AG08396 (cell line): ENCODE measurements around the gene RAB3GAP1.
"Not testable (repeated sequence)": the region's sequence is repeated elsewhere in the genome, so short reads cannot be mapped to it uniquely, and the experiment has no call there.

Source experiments
- DNase-seq: peaks from one replicate; pipeline ENCODE4 v3.0.0; 2012; ENCODE audit warnings: low spot score, mixed read lengths

Gene RAB3GAP1

DNA sequence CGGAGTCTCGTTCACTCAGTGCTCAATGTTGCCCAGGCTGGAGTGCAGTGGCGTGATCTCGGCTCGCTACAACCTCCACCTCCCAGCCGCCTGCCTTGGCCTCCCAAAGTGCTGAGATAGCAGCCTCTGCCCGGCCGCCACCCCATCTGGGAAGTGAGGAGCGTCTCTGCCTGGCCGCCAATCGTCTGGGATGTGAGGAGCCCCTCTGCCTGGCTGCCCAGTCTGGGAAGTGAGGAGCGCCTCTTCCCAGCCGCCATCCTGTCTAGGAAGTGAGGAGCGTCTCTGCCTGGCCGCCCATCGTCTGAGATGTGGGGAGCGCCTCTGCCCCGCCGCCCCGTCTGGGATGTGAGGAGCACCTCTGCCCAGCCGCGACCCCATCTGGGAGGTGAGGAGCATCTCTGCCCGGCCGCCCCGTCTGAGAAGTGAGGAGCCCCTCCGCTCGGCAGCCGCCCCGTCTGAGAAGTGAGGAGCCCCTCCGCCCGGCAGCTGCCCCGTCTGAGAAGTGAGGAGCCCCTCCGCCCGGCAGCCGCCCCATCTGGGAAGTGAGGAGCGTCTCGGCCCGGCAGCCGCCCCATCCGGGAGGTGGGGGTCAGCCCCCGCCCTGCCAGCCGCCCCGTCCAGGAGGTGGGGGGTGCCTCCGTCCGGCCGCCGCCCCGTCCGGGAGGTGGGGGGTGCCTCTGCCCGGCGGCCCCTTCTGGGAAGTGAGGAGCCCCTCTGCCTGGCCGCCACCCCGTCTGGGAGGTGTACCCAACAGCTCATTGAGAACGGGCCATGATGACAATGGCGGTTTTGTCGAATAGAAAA lies 53.6 kb downstream of the RAB3GAP1 start:
- DNase-seq: not testable (repeated sequence)

DNA sequence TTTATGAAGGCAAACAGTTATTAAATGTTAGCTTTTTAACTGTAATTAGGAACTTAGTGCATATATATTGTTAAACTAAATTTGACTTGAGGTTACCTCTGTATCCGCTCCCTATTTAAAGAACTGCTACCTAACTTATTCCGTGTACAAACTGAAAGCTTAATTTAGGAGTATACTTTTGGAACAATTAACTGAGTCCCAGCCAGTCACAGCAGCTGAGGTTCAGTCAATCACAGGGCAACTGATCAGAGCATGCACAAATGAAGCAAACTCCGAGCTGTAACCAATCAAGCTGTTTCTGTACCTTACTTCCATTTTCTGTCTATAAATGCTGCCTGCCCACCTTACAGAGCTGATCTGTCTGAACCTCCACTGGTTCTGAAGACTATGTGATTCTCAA lies 61.2 kb downstream of the RAB3GAP1 start:
- no peak for DNase-seq

DNA sequence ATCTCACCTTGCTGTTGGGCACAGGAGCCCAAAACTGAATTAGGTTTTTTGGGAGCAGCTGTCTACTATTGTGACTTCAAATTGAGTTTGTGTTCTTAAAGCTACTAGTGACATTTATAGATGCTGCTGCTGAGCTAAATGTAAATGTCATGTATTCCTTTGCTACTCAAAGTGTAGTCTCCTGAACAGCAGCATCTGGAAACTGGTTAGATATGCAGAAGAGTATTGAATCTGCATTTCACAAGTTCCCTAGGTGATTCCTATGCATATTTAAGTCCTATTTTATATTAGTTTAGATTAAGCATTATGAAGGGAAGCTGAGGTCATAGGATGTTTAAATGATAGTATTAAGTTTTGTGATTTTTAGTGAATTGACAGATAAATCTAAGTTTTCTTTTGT lies 67.5 kb downstream of the RAB3GAP1 start:
- DNase-seq: no peak

DNA sequence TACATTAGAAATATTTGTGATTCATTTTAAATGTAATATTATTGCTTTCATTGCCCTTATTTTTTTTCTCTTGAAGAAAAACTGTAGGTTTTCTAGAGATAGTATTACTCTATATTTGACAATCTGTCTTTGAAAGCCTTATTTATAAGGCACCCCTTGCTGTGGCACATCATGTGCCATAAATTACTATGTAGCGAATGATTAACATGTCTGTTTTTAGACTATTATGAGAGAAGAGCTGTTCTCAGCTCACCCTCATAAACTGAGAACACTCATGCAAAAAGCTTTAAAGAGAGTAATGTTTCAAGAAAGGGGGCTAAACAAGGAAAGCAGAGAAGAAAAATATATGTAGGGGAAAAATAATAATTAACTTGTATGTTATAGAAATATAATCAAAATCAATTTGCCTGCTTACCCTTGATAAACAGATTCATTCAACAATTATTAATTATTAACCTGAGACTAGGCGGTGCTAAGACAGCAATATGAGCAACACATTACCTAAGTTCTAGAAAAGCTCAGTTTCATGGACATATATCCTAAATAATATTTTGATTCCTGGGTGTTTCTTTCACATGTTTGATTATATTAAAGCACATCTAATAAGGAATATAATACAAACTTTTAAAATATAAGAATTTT lies 69.0 kb downstream of the RAB3GAP1 start:
- DNase-seq: no peak

DNA sequence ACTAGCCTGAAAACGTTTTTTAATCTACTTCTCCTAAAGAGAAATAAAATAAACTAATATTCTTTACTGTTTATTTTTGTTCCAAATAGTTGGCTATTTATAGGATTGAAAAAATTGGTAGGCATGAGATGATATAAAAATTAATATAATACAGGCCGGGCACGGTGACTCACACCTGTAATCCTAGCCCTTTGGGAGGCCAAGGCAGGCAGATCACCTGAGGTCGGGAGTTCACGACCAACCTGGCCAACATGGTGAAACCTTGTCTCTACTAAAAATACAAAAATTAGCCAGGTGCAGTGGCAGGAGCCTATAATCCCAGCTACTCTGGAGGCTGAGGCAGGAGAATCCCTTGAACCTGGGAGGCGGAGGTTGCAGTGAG lies 69.6 kb downstream of the RAB3GAP1 start:
- not testable (repeated sequence) for DNase-seq

DNA sequence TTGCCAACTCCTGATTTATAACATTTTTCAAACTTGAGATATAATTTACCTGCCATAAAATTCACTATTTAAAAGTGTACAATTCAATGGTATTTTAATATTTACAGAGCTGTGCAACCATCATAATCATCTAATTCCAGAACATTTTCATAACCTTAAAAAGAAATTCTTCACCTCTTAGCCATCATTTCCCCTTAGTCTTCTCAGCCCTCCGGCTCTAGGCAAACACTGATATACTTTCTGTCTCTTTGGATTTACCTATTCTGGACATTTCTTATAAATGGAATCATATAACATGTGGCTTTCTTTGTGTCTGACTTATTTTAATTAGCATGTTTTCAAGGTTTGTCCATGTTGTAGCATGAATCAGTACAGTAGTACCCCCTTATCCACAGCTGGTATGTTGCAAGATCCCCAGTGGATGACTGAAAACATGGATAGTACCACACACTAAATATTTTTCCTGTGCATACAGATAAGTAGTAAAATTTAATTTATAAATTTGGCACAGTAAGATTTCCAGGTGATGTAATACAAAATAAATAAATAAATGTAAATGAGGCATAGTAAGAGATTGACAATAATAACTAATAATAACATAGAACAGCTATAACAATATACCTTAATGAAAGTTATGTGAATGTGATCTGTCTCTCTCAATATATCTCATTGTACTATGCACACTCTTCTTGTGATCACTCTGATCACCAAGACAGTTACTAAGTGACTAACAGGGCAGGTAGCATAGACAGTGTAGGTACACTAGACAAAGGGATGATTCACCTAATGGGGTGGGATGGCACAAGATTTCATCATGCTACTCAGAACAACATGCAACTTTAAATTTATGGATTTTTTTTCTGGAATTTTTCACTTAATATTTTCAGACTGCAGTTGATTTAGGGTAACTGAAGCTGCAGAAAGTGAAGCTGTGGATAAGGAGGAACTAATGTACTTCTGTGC lies 73.1 kb downstream of the RAB3GAP1 start:
- no peak for DNase-seq

DNA sequence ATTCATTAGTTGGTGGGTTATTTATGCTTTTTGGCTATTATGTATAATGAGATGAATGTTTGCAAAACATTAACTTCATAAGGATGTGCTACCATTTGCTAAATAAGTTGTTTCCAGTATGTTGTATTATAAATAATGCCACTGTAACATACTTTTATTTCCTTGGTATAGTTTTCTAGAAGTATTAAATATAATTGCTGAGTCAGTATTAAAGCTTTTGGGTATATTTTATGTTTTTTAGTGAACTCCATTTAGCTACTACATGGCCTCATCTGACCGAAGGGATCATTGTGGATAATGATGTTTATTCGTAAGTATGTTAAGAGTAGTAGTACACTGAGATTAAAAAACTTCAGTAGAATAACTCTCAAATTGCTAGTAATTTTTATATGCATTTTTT lies 73.8 kb downstream of the RAB3GAP1 start:
- no peak for DNase-seq

DNA sequence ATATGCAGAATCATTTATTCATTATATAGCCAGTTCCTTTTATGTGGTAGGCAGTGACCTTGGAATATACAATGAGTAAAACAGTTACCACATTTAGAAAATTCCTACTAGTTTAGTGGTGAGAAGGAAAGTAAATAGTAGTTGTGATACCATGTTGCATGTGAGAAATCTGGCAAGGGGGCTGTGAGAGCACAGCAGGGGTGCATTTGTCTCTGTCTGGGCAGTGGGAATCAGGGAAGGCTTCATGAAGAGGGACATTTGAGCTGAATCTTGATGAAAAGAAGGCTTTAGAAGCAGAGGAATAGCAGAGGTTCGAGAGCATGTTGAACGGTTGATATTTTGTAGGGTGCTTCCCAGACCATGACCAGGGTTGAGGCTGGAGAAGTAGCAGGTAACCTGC lies 78.7 kb downstream of the RAB3GAP1 start:
- no peak for DNase-seq

DNA sequence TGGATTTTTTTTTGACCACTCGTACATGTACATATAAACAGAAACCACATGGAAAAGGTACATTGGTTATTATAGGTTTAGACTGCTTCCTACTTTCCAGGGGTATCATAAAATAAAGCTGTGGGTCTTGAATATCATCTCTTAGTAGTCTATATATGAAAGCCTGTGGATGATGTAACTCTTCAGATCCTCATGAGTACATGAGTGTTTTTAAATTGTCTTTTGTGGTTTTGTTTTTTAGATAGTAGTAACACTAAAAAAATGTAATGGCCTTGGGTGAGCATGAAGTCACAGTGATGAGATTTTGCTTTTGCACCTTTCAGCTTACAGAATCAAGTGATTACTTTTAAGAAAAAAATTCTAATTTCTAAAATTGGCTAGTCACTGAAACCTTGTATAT lies 80.2 kb downstream of the RAB3GAP1 start:
- DNase-seq: peak; percentile 7

DNA sequence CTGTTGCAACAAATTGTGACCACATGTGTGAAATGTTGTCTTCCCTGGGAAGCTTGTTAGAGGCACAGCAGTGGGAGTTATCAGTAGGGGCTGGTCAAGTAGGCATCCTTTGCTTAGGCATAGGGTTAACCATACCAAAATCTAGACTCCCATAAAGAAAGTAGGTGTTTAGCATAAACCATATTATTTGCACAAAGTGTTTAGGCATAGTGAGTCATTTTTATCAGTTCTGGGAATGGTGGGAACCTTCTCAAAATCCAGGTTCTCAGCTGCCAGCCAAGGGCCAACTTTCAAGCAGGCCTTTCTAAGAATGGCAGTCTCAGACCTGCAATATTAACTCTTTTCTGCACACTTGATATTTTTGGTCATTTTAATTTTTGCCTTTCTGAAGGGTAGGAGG lies 88.5 kb downstream of the RAB3GAP1 start:
- no peak for DNase-seq

DNA sequence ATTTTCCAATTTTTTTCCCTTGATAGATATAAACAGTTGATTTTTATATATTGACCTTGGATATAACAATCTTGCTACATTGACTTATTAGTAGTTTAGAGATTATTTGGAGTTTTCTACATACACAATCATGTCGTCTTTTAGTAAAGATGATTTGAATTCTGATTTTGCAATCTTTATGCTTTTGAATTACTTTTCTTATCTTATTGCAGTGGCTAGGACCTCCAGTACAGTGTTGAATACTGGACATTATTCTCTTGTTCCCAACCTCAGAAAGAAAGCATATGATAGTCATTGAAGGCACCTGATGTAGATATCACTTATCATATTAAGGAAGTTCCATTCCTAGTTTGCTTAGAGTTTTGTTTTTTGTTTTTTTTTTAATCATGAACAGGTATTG lies 90.2 kb downstream of the RAB3GAP1 start:
- DNase-seq: no peak

DNA sequence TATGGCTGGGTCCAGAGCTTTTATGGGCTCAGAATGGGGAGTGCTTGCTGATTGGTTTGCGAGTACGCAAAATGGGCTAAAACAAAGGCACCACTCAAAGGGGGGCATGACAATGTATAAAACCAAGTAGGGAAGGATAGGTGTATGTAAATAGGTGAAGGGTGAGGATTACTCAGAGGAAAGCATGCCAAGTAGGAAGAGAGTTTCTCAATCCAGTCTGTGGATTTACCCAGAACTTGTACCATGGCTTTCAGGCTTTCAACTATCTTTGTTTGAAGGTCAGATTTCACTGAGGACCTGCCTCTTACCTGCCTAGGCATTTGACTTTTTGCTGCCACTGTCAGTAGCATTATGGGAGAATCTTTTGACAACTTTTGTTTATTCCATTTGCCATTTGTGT lies 92.3 kb downstream of the RAB3GAP1 start:
- no peak for DNase-seq

DNA sequence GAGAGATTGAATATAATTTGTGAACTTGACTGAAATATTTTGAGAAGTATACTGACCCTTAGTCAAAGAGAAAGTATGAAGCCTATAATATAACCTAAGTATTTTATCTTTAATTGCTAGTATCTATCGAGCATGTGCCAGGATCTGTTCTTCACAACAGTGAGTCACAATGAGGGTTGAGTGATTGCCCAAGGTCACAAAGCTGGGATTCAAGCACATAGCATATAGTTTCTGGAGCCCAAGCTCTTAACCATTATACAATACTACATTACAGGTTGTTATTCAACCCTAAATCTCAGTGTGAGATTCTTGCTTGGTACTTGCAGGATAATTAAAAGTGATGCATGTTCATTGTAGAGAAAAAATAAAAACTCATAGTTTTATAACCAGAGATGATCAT lies 97.2 kb downstream of the RAB3GAP1 start:
- no peak for DNase-seq

DNA sequence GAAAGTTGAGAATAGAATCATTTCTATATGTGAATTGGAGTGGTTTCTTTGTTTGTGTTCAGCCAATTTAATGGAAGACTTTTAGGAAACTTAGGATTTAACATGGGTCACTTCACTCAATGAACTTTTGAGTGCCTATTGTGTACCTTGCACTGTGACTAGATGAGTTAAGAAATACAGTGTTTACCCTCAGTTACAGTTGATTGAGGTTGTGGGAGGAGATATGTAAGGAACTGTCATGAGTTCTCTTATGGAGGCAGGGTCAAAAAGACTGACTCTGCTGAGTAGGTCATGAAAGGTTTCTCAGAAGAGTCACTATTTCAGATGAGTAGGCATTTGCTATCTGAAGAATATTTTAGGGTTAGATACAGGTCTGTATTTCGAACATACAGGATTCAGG lies 98.6 kb downstream of the RAB3GAP1 start:
- no peak for DNase-seq

DNA sequence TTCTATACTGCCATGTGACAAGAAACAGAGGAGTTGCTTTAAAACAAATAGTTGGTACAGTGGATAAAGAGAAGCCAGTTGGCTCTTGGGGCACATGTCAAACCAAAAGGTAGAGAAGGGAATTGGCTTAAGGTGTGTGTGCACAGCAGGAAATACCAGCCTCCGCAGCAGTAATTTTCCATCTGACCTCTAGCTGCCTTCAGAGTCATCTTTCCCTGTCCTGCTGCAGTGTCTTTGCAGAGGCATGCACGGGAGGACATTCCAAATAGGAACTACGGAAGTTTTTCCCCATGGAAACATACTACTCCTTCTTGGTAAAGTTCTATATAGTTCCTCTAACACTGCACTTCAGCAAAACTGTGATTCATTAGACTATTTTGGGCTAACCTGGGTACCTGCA lies 99.5 kb downstream of the RAB3GAP1 start:
- no peak for DNase-seq

DNA sequence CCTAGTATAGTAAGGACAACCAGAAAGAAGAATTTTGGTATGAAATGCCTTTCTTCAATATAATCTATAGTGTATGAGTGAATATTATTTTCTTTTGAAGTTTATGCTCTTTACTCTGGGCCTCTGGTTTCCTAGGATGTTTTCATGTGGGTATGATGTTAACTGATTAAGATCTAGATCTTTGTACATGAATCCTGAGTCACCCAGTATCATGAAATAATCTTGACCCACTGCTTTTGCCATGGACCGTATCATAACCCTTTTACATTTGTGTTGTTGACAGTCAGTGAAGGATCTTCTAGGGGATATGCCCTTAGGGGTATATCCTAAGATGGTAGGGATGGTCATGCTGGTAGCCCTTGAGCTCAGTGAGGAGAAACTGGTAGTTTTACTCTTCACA lies 100.3 kb downstream of the RAB3GAP1 start:
- no peak for DNase-seq

DNA sequence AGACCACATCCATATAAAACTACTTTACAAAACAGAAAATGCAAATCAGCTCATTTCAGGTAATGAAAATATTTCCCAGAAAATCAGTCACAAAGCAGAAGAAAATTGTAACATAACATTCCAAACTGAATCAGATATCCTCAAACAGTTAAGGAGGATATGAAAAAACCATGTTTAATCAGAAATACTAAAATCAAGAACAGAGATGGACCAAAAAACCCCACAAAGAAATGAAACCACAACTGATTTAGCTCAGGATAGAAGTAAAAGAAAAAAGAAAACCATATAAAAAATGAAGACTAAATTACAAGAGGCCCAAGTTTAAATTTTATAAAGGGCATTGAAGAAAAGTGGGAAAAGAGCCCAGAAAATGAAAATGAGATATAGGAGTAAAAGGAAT lies 102.9 kb downstream of the RAB3GAP1 start:
- DNase-seq: no peak

DNA sequence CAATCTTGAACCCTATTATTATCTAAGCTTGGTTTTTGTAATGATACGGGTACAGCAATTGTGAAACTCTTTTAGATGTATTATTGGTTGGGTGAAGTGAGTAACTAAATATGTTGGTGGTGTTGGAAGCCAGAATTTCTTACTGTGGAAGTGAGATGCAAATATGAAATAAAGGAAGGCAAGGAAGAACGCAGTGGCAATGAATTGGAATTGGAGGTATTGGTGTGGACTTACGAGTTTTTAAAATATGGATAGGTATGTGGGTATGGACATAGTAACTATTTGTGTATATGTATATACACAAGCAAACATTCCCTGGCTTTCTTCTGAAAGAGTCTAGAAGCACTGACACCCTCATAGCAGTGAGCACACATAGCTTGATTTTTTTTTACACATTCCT lies 105.8 kb downstream of the RAB3GAP1 start:
- no peak for DNase-seq

DNA sequence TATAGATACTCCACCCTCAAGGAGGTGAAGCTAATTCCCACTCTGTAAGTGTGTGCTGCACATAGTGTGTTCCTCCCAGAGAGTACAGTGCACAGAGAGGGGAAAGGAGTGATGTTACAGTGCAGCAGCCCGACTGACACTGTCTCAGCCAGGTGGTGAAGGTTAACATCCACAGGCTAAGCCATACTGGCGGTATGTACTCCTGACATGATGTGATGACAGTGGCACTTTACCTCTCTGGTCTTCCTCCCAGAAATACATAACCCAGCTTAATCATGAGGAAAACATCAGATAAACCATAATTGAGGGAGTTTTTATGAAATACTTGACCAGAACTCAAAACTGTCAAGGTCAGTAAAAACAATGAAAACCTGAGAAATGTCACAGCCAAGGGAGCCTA lies 107.1 kb downstream of the RAB3GAP1 start:
- DNase-seq: no peak

DNA sequence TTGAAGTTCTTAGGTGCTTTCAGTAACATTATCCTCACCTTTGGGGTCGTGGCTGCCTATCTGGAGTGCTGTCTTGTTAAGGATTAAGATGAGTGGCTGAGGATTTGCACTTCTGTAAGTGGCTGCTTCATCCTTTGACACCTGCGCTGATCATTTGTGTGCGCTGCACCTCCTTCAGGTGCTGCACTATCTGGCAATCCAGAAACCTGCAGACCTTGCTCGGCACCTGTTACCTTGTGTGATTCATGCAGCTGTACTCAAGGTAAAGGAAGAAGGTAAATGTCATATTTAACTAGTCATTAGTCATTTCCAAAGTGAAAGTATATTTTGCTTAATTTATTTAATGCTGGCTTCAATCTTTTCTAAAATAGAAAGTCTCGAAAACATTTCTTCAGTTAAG lies 110.3 kb downstream of the RAB3GAP1 start:
- DNase-seq: no peak

DNA sequence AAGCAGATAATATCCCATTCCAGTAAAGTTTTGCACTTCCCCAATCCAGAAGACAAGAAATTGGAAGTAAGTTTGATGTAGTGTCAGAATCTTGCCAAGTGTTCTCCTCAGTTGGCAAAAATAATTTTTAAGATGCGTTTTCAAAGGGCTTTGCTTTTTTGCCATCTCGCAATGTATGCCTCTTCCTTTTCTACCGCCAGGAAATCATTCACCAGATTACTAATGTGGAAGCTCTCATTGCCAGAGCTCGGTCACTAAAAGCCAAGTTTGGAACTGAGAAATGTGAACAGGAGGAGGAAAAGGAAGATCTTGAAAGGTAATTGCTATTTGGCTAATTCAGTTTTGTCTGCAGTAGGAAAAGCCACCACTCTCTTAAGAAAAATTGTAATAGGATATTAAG lies 110.7 kb downstream of the RAB3GAP1 start:
- DNase-seq: no peak

DNA sequence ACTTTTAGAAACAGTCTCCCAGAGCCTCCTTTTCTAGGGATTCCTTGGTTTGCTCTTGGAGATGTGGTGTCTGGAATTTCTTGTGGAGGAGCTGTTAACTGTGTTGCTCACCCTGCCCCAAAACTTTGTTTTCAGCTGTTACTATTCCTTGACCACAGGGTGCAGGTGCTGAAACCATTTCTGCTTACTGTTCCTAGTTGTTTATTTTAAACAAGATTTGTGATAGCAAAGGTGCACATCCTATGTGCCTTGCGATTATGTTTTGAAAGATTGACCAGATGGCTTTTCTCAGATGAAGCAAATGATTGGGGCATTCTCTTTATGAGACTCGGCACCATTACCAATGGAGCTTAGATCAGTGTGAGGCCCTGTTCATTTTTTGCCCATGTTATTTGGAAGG lies 111.2 kb downstream of the RAB3GAP1 start:
- DNase-seq: no peak

DNA sequence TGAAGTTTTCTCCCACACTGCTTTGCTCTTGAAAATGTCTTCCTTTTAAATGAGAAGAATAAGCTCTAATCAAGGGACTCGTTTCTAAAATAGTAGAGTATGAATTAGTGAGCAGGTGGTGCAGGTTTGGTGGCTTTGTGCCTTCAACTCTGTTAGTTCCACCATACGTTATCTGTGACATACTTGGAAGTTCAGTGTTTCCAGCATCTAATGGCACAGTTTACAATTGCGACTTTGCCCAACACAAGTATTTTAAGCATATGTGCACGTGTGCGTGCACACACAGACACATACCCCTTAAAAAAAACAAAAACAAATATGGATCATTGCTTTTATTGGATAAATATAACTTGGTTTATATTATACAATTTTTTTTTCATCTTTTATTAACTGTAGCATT lies 111.8 kb downstream of the RAB3GAP1 start:
- no peak for DNase-seq
